ENCODE results near the gene SOD1. TPM values are rescaled to one million over a fixed set of nuclear protein-coding genes. Genes with fewer than 3 reads are reported as not detected.

SOD1 gene
- polyA plus RNA-seq, 1 donor from 2014 or later: 449 TPM

DNA sequence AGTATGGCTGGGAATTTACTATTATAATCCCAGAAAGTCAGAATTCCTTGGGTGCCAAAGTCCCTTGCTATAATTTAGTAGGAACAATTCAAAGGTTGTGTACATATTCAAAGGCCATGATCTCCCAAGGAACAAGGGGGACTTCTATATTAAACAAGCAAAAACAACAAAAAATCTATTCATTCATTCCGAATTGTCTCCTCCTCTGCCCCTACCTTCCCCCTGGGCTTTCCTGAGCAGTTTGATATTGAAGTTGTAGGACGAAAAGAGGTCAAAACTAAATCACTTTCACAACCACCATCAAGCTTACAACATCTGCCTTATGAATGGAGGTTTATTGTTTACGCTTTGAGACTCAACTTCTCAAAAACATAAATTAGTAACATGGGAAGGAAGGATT is 35.3 kb upstream of the SOD1 start:
- Histone ChIP-seq H3K4me2 (ENCODE audit: low read length) (no peak overlapping the region), H3K9me3 (ENCODE audit: low read length) (no peaks in the 10 kb centered on the region), H3K9me2 (ENCODE audit: insufficient read depth, low read length) (no peaks in the 10 kb centered on the region), H3F3A (ENCODE audit: insufficient read depth, low read length, poor library complexity, severe bottlenecking) (no peaks in the 10 kb centered on the region), H3K79me2 (replicated peaks; ENCODE audit: insufficient read depth, low read length) (no peaks in the 10 kb centered on the region), H2AFZ (ENCODE audit: low read depth, low read length) (no peak overlapping the region), H3K9ac (ENCODE audit: low read length) (no peak overlapping the region), H4K20me1 (ENCODE audit: insufficient read depth) (no peaks in the 10 kb centered on the region), H3K4me3 (ENCODE audit: low read length) (no peak overlapping the region), H3K27me3 (ENCODE audit: insufficient read depth, low read depth, low read length) (no peaks in the 10 kb centered on the region), H3K27ac (ENCODE audit: low read length) (no peak overlapping the region), H3K36me3 (ENCODE audit: insufficient read depth, low read length) (no peaks in the 10 kb centered on the region)
- TF ChIP-seq MXI1 (conservative IDR thresholded peaks at IDR 0.05; ENCODE audit: poor library complexity, severe bottlenecking) (no peak), EP300 (conservative IDR thresholded peaks at IDR 0.05; ENCODE audit: poor library complexity, severe bottlenecking) (no peak), EZH2 (IDR thresholded peaks at IDR 0.05; ENCODE audit: borderline replicate concordance, insufficient read depth, low read length, poor library complexity, severe bottlenecking) (no peak)
- TF ChIP-seq, protein P1, sequence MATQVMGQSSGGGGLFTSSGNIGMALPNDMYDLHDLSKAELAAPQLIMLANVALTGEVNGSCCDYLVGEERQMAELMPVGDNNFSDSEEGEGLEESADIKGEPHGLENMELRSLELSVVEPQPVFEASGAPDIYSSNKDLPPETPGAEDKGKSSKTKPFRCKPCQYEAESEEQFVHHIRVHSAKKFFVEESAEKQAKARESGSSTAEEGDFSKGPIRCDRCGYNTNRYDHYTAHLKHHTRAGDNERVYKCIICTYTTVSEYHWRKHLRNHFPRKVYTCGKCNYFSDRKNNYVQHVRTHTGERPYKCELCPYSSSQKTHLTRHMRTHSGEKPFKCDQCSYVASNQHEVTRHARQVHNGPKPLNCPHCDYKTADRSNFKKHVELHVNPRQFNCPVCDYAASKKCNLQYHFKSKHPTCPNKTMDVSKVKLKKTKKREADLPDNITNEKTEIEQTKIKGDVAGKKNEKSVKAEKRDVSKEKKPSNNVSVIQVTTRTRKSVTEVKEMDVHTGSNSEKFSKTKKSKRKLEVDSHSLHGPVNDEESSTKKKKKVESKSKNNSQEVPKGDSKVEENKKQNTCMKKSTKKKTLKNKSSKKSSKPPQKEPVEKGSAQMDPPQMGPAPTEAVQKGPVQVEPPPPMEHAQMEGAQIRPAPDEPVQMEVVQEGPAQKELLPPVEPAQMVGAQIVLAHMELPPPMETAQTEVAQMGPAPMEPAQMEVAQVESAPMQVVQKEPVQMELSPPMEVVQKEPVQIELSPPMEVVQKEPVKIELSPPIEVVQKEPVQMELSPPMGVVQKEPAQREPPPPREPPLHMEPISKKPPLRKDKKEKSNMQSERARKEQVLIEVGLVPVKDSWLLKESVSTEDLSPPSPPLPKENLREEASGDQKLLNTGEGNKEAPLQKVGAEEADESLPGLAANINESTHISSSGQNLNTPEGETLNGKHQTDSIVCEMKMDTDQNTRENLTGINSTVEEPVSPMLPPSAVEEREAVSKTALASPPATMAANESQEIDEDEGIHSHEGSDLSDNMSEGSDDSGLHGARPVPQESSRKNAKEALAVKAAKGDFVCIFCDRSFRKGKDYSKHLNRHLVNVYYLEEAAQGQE (IDR thresholded peaks at IDR 0.05; ENCODE audit: borderline replicate concordance): no peak
- TF ChIP-seq, protein P2, sequence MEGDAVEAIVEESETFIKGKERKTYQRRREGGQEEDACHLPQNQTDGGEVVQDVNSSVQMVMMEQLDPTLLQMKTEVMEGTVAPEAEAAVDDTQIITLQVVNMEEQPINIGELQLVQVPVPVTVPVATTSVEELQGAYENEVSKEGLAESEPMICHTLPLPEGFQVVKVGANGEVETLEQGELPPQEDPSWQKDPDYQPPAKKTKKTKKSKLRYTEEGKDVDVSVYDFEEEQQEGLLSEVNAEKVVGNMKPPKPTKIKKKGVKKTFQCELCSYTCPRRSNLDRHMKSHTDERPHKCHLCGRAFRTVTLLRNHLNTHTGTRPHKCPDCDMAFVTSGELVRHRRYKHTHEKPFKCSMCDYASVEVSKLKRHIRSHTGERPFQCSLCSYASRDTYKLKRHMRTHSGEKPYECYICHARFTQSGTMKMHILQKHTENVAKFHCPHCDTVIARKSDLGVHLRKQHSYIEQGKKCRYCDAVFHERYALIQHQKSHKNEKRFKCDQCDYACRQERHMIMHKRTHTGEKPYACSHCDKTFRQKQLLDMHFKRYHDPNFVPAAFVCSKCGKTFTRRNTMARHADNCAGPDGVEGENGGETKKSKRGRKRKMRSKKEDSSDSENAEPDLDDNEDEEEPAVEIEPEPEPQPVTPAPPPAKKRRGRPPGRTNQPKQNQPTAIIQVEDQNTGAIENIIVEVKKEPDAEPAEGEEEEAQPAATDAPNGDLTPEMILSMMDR (IDR thresholded peaks at IDR 0.05; ENCODE audit: poor library complexity, severe bottlenecking): no peak

GRCh38 chr21:31624961-31625491 is 34.5 kb upstream of the SOD1 start:
- H4K20me1 ChIP-seq (ENCODE audit: insufficient read depth): no peaks in the 10 kb centered on the region
- H3F3A ChIP-seq (ENCODE audit: insufficient read depth, low read length, poor library complexity, severe bottlenecking): no peaks in the 10 kb centered on the region
- H3K9ac ChIP-seq (ENCODE audit: low read length): no peak overlapping the region
- no peak overlapping the region for H2AFZ ChIP-seq (ENCODE audit: low read depth, low read length)
- H3K9me2 ChIP-seq (ENCODE audit: insufficient read depth, low read length): no peaks in the 10 kb centered on the region
- H3K79me2 ChIP-seq (replicated peaks; ENCODE audit: insufficient read depth, low read length): no peaks in the 10 kb centered on the region
- H3K27me3 ChIP-seq (ENCODE audit: insufficient read depth, low read depth, low read length): no peaks in the 10 kb centered on the region
- no peak overlapping the region for H3K4me3 ChIP-seq (ENCODE audit: low read length)
- H3K36me3 ChIP-seq (ENCODE audit: insufficient read depth, low read length): no peaks in the 10 kb centered on the region
- H3K27ac ChIP-seq (ENCODE audit: low read length): no peak overlapping the region
- TF ChIP-seq MXI1 (conservative IDR thresholded peaks at IDR 0.05; ENCODE audit: poor library complexity, severe bottlenecking): no peak
- TF ChIP-seq RAD21 (conservative IDR thresholded peaks at IDR 0.05): no peak
- TF ChIP-seq EP300 (conservative IDR thresholded peaks at IDR 0.05; ENCODE audit: poor library complexity, severe bottlenecking): no peak
- no peak for TF ChIP-seq SMC3 (conservative IDR thresholded peaks at IDR 0.05; ENCODE audit: poor library complexity)
- TF ChIP-seq EZH2 (IDR thresholded peaks at IDR 0.05; ENCODE audit: borderline replicate concordance, insufficient read depth, low read length, poor library complexity, severe bottlenecking): no peak
- TF ChIP-seq, protein P1 (IDR thresholded peaks at IDR 0.05; ENCODE audit: borderline replicate concordance): no peak
- no peak for TF ChIP-seq TAF1 (IDR thresholded peaks at IDR 0.05; ENCODE audit: low read depth)
- TF ChIP-seq, protein P2 (IDR thresholded peaks at IDR 0.05; ENCODE audit: poor library complexity, severe bottlenecking): no peak
- no peak for TF ChIP-seq POLR2AphosphoS5 (IDR thresholded peaks at IDR 0.05)
- H3K4me2 ChIP-seq (ENCODE audit: low read length): no peak overlapping the region
- H3K9me3 ChIP-seq (ENCODE audit: low read length): no peaks in the 10 kb centered on the region
